GM23338 (cell line): ENCODE results near the gene CCDC70. TPM values are rescaled to one million over a fixed set of nuclear protein-coding genes. Genes with fewer than 3 reads are reported as not detected.

ENCODE experiments used
- ATAC-seq: fragments of 200-7000 bp; cut with Tn5 transposase; 3 replicates; pipeline ENCODE4 v1.9.1; 2020
- DNase-seq: peaks from one replicate; pipeline ENCODE4 v3.0.0-alpha.2; 2015; ENCODE audit warnings: low spot score
- H2AFZ ChIP-seq: fragments of 200-600 bp; sonication (generic); 2 replicates; pipeline ENCODE4 v1.8.0; 2016; ENCODE audit warnings: antibody characterized with exemption, mild to moderate bottlenecking, moderate library complexity
- H3F3A ChIP-seq: fragments of 200-600 bp; sonication (generic); replicated peaks from 2 replicates; pipeline ENCODE4 v1.8.0; 2017; ENCODE audit warnings: antibody characterized with exemption, mixed run types, low read depth
- H3K27ac ChIP-seq: fragments of 200-600 bp; sonication (generic); 2 replicates; pipeline ENCODE4 v1.6.1; 2016; ENCODE audit warnings: low read depth
- H3K27me3 ChIP-seq: fragments of 200-600 bp; sonication (generic); 2 replicates; pipeline ENCODE4 v1.8.0; 2016; ENCODE audit warnings: mild to moderate bottlenecking, mixed run types, moderate library complexity; ENCODE audit not compliant: insufficient read depth
- H3K36me3 ChIP-seq: fragments of 200-600 bp; sonication (generic); 2 replicates; pipeline ENCODE4 v1.8.0; 2016; ENCODE audit warnings: mild to moderate bottlenecking; ENCODE audit not compliant: insufficient read depth
- H3K4me1 ChIP-seq: fragments of 200-600 bp; sonication (generic); 2 replicates; pipeline ENCODE4 v1.8.0; 2016; ENCODE audit warnings: mild to moderate bottlenecking, moderate library complexity; ENCODE audit not compliant: insufficient read depth
- H3K4me2 ChIP-seq: fragments of 200-600 bp; sonication (generic); 2 replicates; pipeline ENCODE4 v1.7.1; 2017; ENCODE audit warnings: mixed run types
- H3K4me3 ChIP-seq: fragments of 200-600 bp; sonication (generic); 2 replicates; pipeline ENCODE4 v1.6.1; 2016; ENCODE audit warnings: mixed run types
- H3K79me2 ChIP-seq: fragments of 200-600 bp; sonication (generic); replicated peaks from 2 replicates; pipeline ENCODE4 v1.8.0; 2017; ENCODE audit warnings: mild to moderate bottlenecking; ENCODE audit not compliant: insufficient read depth
- H3K9me2 ChIP-seq: fragments of 200-600 bp; sonication (generic); 2 replicates; pipeline ENCODE4 v1.8.0; 2017; ENCODE audit not compliant: insufficient read depth
- H4K20me1 ChIP-seq: fragments of 200-600 bp; sonication (generic); replicated peaks from 2 replicates; pipeline ENCODE4 v1.8.0; 2017; ENCODE audit warnings: mild to moderate bottlenecking; ENCODE audit not compliant: insufficient read depth
- H3K27ac Mint-ChIP-seq: 2 replicates; pipeline ENCODE4 v1.8.0; 2020; ENCODE audit warnings: inconsistent platforms, mild to moderate bottlenecking, moderate library complexity, mixed read lengths
- H3K27me3 Mint-ChIP-seq: 3 replicates; pipeline ENCODE4 v1.8.0; 2022; ENCODE audit warnings: low read depth, mild to moderate bottlenecking, moderate library complexity, mixed read lengths, inconsistent platforms; ENCODE audit not compliant: insufficient read depth, poor library complexity
- H3K36me3 Mint-ChIP-seq: 3 replicates; pipeline ENCODE4 v1.8.0; 2021; ENCODE audit warnings: low read depth, mild to moderate bottlenecking, inconsistent platforms, moderate library complexity, mixed read lengths
- H3K4me1 Mint-ChIP-seq: 3 replicates; pipeline ENCODE4 v1.8.0; 2020; ENCODE audit warnings: mild to moderate bottlenecking, inconsistent platforms, mixed read lengths
- H3K4me3 Mint-ChIP-seq: 3 replicates; pipeline ENCODE4 v1.8.0; 2021; ENCODE audit warnings: moderate library complexity, mild to moderate bottlenecking, inconsistent platforms, mixed read lengths
- H3K9me3 Mint-ChIP-seq: 3 replicates; pipeline ENCODE4 v1.8.0; 2020; ENCODE audit warnings: moderate library complexity, mild to moderate bottlenecking, inconsistent platforms, mixed read lengths
- CREB1 ChIP-seq: fragments of 250-450 bp; sonication (Bioruptor Pico); IDR thresholded peaks from 2 replicates; pipeline ENCODE4 v1.5.0; 2020; ENCODE audit warnings: low read depth, mild to moderate bottlenecking, moderate library complexity
- EZH2 ChIP-seq: fragments of 200-600 bp; sonication (generic); IDR thresholded peaks from one replicate; pipeline ENCODE4 v1.8.0; 2017; ENCODE audit warnings: antibody characterized with exemption, mild to moderate bottlenecking, low read depth; ENCODE audit not compliant: unreplicated experiment
- EZH2phosphoT487 ChIP-seq: fragments of 200-600 bp; sonication (generic); IDR thresholded peaks from one replicate; pipeline ENCODE4 v1.8.1; 2018; ENCODE audit warnings: antibody characterized with exemption; ENCODE audit not compliant: unreplicated experiment
- JUNB ChIP-seq: IDR thresholded peaks from one replicate; pipeline ENCODE4 v1.6.1; 2016; ENCODE audit warnings: antibody characterized with exemption; ENCODE audit not compliant: unreplicated experiment
- NANOG ChIP-seq: IDR thresholded peaks from 2 replicates; pipeline ENCODE4 v1.6.1; 2016; ENCODE audit warnings: antibody characterized with exemption, borderline replicate concordance
- POLR2AphosphoS5 ChIP-seq: IDR thresholded peaks from 2 replicates; pipeline ENCODE4 v1.6.1; 2016; ENCODE audit warnings: antibody characterized with exemption, low read depth
- STAT1 ChIP-seq: IDR thresholded peaks from one replicate; pipeline ENCODE4 v1.6.1; 2016; ENCODE audit warnings: antibody characterized with exemption; ENCODE audit not compliant: unreplicated experiment
- ZNF114 ChIP-seq: fragments of 250-450 bp; sonication (Bioruptor Pico); IDR thresholded peaks from 2 replicates; pipeline ENCODE4 v1.5.0; 2020; ENCODE audit warnings: mild to moderate bottlenecking, moderate library complexity
- ZNF331 ChIP-seq: fragments of 250-450 bp; sonication (Bioruptor Pico); IDR thresholded peaks from 2 replicates; pipeline ENCODE4 v1.5.0; 2020; ENCODE audit warnings: low read depth, mild to moderate bottlenecking, moderate library complexity
- polyA plus RNA-seq: library from polyadenylated mRNA; unstranded; fragments of >200 nt; fragmentation: Nextera tagmentation; extraction: Ambion mirVana; gene quantifications from 2 replicates; pipeline ENCODE4 v1.2.1, GENCODE V29; 2016
- total RNA-seq: library from RNA; depleted of rRNA; stranded (reverse); fragments of >200 nt; shearing (Covaris generic); gene quantifications from 2 replicates; pipeline ENCODE4 v1.2.3, GENCODE V29; 2014
- TF ChIP-seq, protein P1 (sequence below): IDR thresholded peaks from 2 replicates; pipeline ENCODE4 v1.6.1; 2016; ENCODE audit warnings: antibody characterized with exemption
- TF ChIP-seq, protein P2 (sequence below): fragments of 250-450 bp; sonication (Bioruptor Pico); IDR thresholded peaks from 2 replicates; pipeline ENCODE4 v1.5.0; 2020; ENCODE audit warnings: mild to moderate bottlenecking, moderate library complexity
- TF ChIP-seq, protein P3 (sequence below), 2 experiments: fragments of 200-600 bp in 1 of 2; sonication (generic) in 1 of 2; conservative IDR thresholded peaks; 2 replicates each; pipeline versions ENCODE4 v1.5.1 to v1.6.1; 2016 to 2017; ENCODE audit warnings: antibody characterized with exemption in 2 of 2, low read depth in 2 of 2, mild to moderate bottlenecking in 2 of 2, moderate library complexity in 1 of 2
- TF ChIP-seq, protein P4 (sequence below): IDR thresholded peaks from one replicate; pipeline ENCODE4 v1.6.1; 2018; ENCODE audit warnings: antibody characterized with exemption; ENCODE audit not compliant: unreplicated experiment

The CCDC70 gene
- total and polyA plus RNA-seq, 2 experiments from 2014 or later = not detected

DNA sequence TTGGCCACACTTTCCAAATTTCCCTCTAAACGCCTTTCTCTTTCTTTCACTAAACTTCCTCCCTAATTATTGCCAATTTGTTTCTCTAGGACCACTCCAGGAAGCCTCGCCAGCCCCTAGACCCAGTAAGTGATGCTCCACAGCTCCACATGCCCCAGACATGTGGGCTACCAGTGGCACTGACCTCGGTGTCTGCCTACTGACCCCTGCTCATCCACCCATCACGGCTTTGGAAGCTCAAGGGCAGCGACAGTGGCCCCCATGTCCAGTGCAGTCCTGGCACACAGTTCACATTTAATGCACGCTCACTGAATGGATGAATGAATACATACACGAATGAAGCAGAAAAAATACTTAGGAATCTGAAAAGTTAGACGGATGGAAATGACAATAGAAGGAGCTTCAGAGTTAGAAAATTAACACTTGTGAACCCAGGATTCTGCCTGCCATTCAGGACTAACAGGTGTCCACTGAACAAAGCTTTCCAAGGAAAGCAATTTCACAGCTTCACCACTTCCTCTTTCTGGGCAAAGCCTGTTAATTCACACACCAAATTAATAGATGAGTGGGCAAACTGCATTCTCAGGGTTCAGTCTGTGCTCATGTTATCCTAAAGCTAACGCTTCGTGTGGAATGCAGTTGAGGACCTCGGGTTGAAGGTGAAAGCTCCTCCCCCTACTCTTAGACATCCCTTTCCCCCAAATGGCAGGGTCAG is 50.9 kb downstream of the CCDC70 start:
- Histone ChIP-seq H3F3A (no peaks in the 10 kb centered on the region), H3K9me2 (no peaks in the 10 kb centered on the region), H3K27ac (no peak overlapping the region), H4K20me1 (no peaks in the 10 kb centered on the region), H3K4me3 (no peak overlapping the region), H3K27me3 (no peaks in the 10 kb centered on the region), H2AFZ (no peak overlapping the region), H3K79me2 (no peaks in the 10 kb centered on the region), H3K4me1 (no peaks in the 10 kb centered on the region), H3K36me3 (no peaks in the 10 kb centered on the region), H3K4me2 (no peak overlapping the region)
- Mint-ChIP-seq H3K27me3 (peaks cover 9% of the 10 kb centered on the region), H3K9me3 (no peaks in the 10 kb centered on the region), H3K4me1 (peaks cover 11% of the 10 kb centered on the region), H3K36me3 (no peaks in the 10 kb centered on the region), H3K4me3 (no peak overlapping the region), H3K27ac (no peak overlapping the region)
- no peak for DNase-seq
- ATAC-seq = peak; percentile 36; the same call in 2 of the 3 replicates
- TF ChIP-seq JUNB = no peak
- no peak for TF ChIP-seq ZNF114
- TF ChIP-seq EZH2 = no peak
- TF ChIP-seq, protein P1, sequence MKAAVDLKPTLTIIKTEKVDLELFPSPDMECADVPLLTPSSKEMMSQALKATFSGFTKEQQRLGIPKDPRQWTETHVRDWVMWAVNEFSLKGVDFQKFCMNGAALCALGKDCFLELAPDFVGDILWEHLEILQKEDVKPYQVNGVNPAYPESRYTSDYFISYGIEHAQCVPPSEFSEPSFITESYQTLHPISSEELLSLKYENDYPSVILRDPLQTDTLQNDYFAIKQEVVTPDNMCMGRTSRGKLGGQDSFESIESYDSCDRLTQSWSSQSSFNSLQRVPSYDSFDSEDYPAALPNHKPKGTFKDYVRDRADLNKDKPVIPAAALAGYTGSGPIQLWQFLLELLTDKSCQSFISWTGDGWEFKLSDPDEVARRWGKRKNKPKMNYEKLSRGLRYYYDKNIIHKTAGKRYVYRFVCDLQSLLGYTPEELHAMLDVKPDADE = no peak
- TF ChIP-seq CREB1 (CRISPR knock-in tag) = no peak
- TF ChIP-seq STAT1 = no peak
- TF ChIP-seq, protein P2, sequence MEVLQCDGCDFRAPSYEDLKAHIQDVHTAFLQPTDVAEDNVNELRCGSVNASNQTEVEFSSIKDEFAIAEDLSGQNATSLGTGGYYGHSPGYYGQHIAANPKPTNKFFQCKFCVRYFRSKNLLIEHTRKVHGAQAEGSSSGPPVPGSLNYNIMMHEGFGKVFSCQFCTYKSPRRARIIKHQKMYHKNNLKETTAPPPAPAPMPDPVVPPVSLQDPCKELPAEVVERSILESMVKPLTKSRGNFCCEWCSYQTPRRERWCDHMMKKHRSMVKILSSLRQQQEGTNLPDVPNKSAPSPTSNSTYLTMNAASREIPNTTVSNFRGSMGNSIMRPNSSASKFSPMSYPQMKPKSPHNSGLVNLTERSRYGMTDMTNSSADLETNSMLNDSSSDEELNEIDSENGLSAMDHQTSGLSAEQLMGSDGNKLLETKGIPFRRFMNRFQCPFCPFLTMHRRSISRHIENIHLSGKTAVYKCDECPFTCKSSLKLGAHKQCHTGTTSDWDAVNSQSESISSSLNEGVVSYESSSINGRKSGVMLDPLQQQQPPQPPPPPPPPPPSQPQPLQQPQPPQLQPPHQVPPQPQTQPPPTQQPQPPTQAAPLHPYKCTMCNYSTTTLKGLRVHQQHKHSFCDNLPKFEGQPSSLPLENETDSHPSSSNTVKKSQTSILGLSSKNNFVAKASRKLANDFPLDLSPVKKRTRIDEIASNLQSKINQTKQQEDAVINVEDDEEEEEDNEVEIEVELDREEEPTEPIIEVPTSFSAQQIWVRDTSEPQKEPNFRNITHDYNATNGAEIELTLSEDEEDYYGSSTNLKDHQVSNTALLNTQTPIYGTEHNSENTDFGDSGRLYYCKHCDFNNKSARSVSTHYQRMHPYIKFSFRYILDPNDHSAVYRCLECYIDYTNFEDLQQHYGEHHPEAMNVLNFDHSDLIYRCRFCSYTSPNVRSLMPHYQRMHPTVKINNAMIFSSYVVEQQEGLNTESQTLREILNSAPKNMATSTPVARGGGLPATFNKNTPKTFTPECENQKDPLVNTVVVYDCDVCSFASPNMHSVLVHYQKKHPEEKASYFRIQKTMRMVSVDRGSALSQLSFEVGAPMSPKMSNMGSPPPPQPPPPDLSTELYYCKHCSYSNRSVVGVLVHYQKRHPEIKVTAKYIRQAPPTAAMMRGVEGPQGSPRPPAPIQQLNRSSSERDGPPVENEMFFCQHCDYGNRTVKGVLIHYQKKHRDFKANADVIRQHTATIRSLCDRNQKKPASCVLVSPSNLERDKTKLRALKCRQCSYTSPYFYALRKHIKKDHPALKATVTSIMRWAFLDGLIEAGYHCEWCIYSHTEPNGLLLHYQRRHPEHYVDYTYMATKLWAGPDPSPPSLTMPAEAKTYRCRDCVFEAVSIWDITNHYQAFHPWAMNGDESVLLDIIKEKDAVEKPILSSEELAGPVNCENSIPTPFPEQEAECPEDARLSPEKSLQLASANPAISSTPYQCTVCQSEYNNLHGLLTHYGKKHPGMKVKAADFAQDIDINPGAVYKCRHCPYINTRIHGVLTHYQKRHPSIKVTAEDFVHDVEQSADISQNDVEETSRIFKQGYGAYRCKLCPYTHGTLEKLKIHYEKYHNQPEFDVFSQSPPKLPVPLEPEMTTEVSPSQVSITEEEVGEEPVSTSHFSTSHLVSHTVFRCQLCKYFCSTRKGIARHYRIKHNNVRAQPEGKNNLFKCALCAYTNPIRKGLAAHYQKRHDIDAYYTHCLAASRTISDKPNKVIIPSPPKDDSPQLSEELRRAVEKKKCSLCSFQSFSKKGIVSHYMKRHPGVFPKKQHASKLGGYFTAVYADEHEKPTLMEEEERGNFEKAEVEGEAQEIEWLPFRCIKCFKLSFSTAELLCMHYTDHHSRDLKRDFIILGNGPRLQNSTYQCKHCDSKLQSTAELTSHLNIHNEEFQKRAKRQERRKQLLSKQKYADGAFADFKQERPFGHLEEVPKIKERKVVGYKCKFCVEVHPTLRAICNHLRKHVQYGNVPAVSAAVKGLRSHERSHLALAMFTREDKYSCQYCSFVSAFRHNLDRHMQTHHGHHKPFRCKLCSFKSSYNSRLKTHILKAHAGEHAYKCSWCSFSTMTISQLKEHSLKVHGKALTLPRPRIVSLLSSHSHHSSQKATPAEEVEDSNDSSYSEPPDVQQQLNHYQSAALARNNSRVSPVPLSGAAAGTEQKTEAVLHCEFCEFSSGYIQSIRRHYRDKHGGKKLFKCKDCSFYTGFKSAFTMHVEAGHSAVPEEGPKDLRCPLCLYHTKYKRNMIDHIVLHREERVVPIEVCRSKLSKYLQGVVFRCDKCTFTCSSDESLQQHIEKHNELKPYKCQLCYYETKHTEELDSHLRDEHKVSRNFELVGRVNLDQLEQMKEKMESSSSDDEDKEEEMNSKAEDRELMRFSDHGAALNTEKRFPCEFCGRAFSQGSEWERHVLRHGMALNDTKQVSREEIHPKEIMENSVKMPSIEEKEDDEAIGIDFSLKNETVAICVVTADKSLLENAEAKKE (CRISPR knock-in tag) = no peak
- TF ChIP-seq POLR2AphosphoS5 = no peak
- no peak for TF ChIP-seq ZNF331 (CRISPR knock-in tag)
- no peak for TF ChIP-seq EZH2phosphoT487
- TF ChIP-seq, protein P3, sequence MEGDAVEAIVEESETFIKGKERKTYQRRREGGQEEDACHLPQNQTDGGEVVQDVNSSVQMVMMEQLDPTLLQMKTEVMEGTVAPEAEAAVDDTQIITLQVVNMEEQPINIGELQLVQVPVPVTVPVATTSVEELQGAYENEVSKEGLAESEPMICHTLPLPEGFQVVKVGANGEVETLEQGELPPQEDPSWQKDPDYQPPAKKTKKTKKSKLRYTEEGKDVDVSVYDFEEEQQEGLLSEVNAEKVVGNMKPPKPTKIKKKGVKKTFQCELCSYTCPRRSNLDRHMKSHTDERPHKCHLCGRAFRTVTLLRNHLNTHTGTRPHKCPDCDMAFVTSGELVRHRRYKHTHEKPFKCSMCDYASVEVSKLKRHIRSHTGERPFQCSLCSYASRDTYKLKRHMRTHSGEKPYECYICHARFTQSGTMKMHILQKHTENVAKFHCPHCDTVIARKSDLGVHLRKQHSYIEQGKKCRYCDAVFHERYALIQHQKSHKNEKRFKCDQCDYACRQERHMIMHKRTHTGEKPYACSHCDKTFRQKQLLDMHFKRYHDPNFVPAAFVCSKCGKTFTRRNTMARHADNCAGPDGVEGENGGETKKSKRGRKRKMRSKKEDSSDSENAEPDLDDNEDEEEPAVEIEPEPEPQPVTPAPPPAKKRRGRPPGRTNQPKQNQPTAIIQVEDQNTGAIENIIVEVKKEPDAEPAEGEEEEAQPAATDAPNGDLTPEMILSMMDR (conservative IDR thresholded peaks at IDR 0.05; ENCODE audit: low read depth in 2 of 2) = no peak
- TF ChIP-seq, protein P4, sequence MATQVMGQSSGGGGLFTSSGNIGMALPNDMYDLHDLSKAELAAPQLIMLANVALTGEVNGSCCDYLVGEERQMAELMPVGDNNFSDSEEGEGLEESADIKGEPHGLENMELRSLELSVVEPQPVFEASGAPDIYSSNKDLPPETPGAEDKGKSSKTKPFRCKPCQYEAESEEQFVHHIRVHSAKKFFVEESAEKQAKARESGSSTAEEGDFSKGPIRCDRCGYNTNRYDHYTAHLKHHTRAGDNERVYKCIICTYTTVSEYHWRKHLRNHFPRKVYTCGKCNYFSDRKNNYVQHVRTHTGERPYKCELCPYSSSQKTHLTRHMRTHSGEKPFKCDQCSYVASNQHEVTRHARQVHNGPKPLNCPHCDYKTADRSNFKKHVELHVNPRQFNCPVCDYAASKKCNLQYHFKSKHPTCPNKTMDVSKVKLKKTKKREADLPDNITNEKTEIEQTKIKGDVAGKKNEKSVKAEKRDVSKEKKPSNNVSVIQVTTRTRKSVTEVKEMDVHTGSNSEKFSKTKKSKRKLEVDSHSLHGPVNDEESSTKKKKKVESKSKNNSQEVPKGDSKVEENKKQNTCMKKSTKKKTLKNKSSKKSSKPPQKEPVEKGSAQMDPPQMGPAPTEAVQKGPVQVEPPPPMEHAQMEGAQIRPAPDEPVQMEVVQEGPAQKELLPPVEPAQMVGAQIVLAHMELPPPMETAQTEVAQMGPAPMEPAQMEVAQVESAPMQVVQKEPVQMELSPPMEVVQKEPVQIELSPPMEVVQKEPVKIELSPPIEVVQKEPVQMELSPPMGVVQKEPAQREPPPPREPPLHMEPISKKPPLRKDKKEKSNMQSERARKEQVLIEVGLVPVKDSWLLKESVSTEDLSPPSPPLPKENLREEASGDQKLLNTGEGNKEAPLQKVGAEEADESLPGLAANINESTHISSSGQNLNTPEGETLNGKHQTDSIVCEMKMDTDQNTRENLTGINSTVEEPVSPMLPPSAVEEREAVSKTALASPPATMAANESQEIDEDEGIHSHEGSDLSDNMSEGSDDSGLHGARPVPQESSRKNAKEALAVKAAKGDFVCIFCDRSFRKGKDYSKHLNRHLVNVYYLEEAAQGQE = no peak
- no peak for TF ChIP-seq NANOG
